A549 (cell line): ENCODE measurements around the gene PIK3R6. TPM values are rescaled to one million over a fixed set of nuclear protein-coding genes. Genes with fewer than 3 reads are reported as not detected.
A peak's percentile ranks its signal among the peaks of the same experiment; 100 is the strongest.

Experiments
- ATAC-seq, 2 experiments: fragments of 200-7000 bp in 1 of 2; fragments of >200 bp in 1 of 2; cut with Nextera tagmentation in 1 of 2; cut with Tn5 transposase in 1 of 2; 3 replicates each; pipeline versions ENCODE4 v1.8.0 to v1.9.1; 2018 to 2020; ENCODE audit warnings: mild to moderate bottlenecking in 1 of 2, moderate library complexity in 1 of 2
- CTCF ChIA-PET: fragments of 300-600 bp; sonication (Branson Sonifier 250); formaldehyde crosslinking; extraction: SDS; loops from one replicate; lab custom pipeline; 2021; ENCODE audit warnings: antibody characterized with exemption, inconsistent platforms; lab: Yijun Ruan, JAX
- POLR2A ChIA-PET: fragments of 350-600 bp; formaldehyde crosslinking; extraction: SDS; loops from one replicate; lab custom pipeline; 2021; ENCODE audit warnings: antibody characterized with exemption, inconsistent platforms; lab: Yijun Ruan, JAX
- DNase-seq, 2 experiments: peaks; one replicate each; pipeline versions ENCODE4 v3.0.0 to v3.0.0-alpha.2; 2011 to 2016; ENCODE audit warnings: low read depth in 1 of 2, low spot score in 1 of 2
- FAIRE-seq: peaks from 2 replicates; lab custom pipeline; 2011; peaks lifted over from hg19 to GRCh38; lab: Jason Lieb, UNC
- H3K27ac ChIP-seq, 2 experiments: fragments of >200 bp; sonication (Bioruptor Twin); formaldehyde crosslinking; 3 replicates each; pipeline ENCODE4 v1.5.1; 2016 to 2017
- H3K4me1 ChIP-seq: fragments of >200 bp; sonication (Bioruptor Twin); formaldehyde crosslinking; 3 replicates; pipeline ENCODE4 v1.6.1; 2016
- H3K4me2 ChIP-seq: fragments of >200 bp; sonication (Bioruptor Twin); formaldehyde crosslinking; 3 replicates; pipeline ENCODE4 v1.6.1; 2016
- H3K4me3 ChIP-seq: fragments of >200 bp; sonication (Bioruptor Twin); formaldehyde crosslinking; 3 replicates; pipeline ENCODE4 v1.5.1; 2016
- H3K9me3 ChIP-seq: fragments of >200 bp; sonication (Bioruptor Twin); formaldehyde crosslinking; 3 replicates; pipeline ENCODE4 v1.6.1; 2016
- CBX2 ChIP-seq: fragments of 200-600 bp; sonication (generic); IDR thresholded peaks from 2 replicates; pipeline ENCODE4 v1.6.1; 2016; ENCODE audit warnings: low read depth, mild to moderate bottlenecking, borderline replicate concordance
- CTCF ChIP-seq: fragments of >200 bp; sonication (Bioruptor Twin); formaldehyde crosslinking; IDR thresholded peaks from 3 replicates; pipeline ENCODE4 v1.5.1; 2016
- E2F6 ChIP-seq: IDR thresholded peaks from 2 replicates; pipeline ENCODE4 v1.6.1; 2012; ENCODE audit warnings: low read depth, borderline replicate concordance
- EHMT2 ChIP-seq: fragments of 200-600 bp; sonication (generic); IDR thresholded peaks from 2 replicates; pipeline ENCODE4 v1.6.1; 2016; ENCODE audit warnings: antibody characterized with exemption, low read depth, mild to moderate bottlenecking, moderate library complexity
- ESRRA ChIP-seq: fragments of 150-350 bp; IDR thresholded peaks from 2 replicates; pipeline ENCODE4 v1.6.1; 2014; ENCODE audit warnings: mild to moderate bottlenecking, low read length, borderline replicate concordance
- JUNB ChIP-seq: fragments of >200 bp; sonication (Bioruptor Twin); formaldehyde crosslinking; IDR thresholded peaks from 2 replicates; pipeline ENCODE4 v1.6.1; 2016
- KDM5A ChIP-seq: fragments of 200-600 bp; sonication (generic); IDR thresholded peaks from 2 replicates; pipeline ENCODE4 v1.6.1; 2016; ENCODE audit warnings: antibody characterized with exemption, mild to moderate bottlenecking
- MAZ ChIP-seq: fragments of 150-350 bp; IDR thresholded peaks from 2 replicates; pipeline ENCODE4 v1.6.1; 2014; ENCODE audit warnings: antibody characterized with exemption, low read depth, low read length, borderline replicate concordance
- MYC ChIP-seq: IDR thresholded peaks from 2 replicates; pipeline ENCODE4 v1.6.1; 2012; ENCODE audit warnings: mild to moderate bottlenecking, inconsistent platforms, low read length, improper control_type of control experiment, borderline replicate concordance
- PHF8 ChIP-seq: fragments of 200-600 bp; sonication (generic); IDR thresholded peaks from 2 replicates; pipeline ENCODE4 v1.6.1; 2016; ENCODE audit warnings: low read depth, mild to moderate bottlenecking, antibody characterized with exemption, moderate library complexity, borderline replicate concordance
- RNF2 ChIP-seq: fragments of 200-600 bp; sonication (generic); IDR thresholded peaks from 2 replicates; pipeline ENCODE4 v1.6.1; 2016; ENCODE audit warnings: low read depth, mild to moderate bottlenecking, antibody characterized with exemption, moderate library complexity, borderline replicate concordance
- ZFP36 ChIP-seq: fragments of 450-650 bp; IDR thresholded peaks from 2 replicates; pipeline ENCODE4 v1.6.1; 2014; ENCODE audit warnings: borderline replicate concordance; ENCODE audit not compliant: partially characterized antibody
- ZNF302 ChIP-seq: fragments of 250-450 bp; sonication (Bioruptor Pico); IDR thresholded peaks from 2 replicates; pipeline ENCODE4 v1.9.0; 2021; ENCODE audit warnings: inconsistent platforms, mild to moderate bottlenecking, moderate library complexity
- ZSCAN20 ChIP-seq: fragments of 250-450 bp; sonication (Bioruptor Pico); IDR thresholded peaks from 2 replicates; pipeline ENCODE4 v1.8.0; 2022; ENCODE audit warnings: mild to moderate bottlenecking, moderate library complexity
- WGBS: methylation state at CpG from one replicate; pipeline ENCODE4 v1.1.6; 2017; ENCODE audit errors: missing lambda C conversion rate; 5-methylcytosine and 5-hydroxymethylcytosine counted together
- polyA plus RNA-seq, 4 experiments: library from polyadenylated mRNA; depleted of rRNA in 3 of 4; stranded (reverse); fragments of >200 nt; fragmentation: RNase III in 1 of 4; extraction: RNeasy Plus Mini Kit Qiagen cat#74134 plus additional on column Dnase treatment in 1 of 4; gene quantifications; 2 replicates in 3 of 4; 3 replicates in 1 of 4; pipeline ENCODE4 v1.2.3, GENCODE V29; 2011 to 2017
- TF ChIP-seq, protein P1 (sequence below): fragments of 150-350 bp; IDR thresholded peaks from 2 replicates; pipeline ENCODE4 v1.6.1; 2014; ENCODE audit warnings: low read depth, mild to moderate bottlenecking, low read length
- TF ChIP-seq, protein P2 (sequence below): fragments of 250-450 bp; sonication (Bioruptor Pico); IDR thresholded peaks from 2 replicates; pipeline ENCODE4 v1.5.0; 2020; ENCODE audit warnings: low read depth, mild to moderate bottlenecking, moderate library complexity
- TF ChIP-seq, protein P3 (sequence below): fragments of >200 bp; sonication (Bioruptor Twin); formaldehyde crosslinking; IDR thresholded peaks from 3 replicates; pipeline ENCODE4 v1.6.1; 2016
- TF ChIP-seq, protein P4 (sequence below): fragments of 250-450 bp; sonication (Bioruptor Pico); IDR thresholded peaks from 2 replicates; pipeline ENCODE4 v1.5.0; 2021; ENCODE audit warnings: mild to moderate bottlenecking, moderate library complexity, borderline replicate concordance

PIK3R6 gene
- polyA plus RNA-seq, 2 of the 4 experiments (the other 2 are of a cell fraction) = not detected

GRCh38 chr17:8818654-8819330 is 48.7 kb downstream of the PIK3R6 start:
- TF ChIP-seq ESRRA (no peak), EHMT2 (no peak), KDM5A (no peak), MAZ (no peak), RNF2 (no peak)
- TF ChIP-seq, protein P1, sequence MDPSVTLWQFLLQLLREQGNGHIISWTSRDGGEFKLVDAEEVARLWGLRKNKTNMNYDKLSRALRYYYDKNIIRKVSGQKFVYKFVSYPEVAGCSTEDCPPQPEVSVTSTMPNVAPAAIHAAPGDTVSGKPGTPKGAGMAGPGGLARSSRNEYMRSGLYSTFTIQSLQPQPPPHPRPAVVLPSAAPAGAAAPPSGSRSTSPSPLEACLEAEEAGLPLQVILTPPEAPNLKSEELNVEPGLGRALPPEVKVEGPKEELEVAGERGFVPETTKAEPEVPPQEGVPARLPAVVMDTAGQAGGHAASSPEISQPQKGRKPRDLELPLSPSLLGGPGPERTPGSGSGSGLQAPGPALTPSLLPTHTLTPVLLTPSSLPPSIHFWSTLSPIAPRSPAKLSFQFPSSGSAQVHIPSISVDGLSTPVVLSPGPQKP = no peak
- TF ChIP-seq, protein P2, sequence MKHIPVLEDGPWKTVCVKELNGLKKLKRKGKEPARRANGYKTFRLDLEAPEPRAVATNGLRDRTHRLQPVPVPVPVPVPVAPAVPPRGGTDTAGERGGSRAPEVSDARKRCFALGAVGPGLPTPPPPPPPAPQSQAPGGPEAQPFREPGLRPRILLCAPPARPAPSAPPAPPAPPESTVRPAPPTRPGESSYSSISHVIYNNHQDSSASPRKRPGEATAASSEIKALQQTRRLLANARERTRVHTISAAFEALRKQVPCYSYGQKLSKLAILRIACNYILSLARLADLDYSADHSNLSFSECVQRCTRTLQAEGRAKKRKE (CRISPR knock-in tag) = no peak
- TF ChIP-seq, all 56 proteins: peak for 0
- no peak overlapping the region for H3K4me2 ChIP-seq
- no peak overlapping the region for H3K27ac ChIP-seq
- H3K9me3 ChIP-seq = peaks cover 7% of the 10 kb centered on the region; the same call in 2 of the 3 replicates
- DNase-seq (no peak), FAIRE-seq (no peak), ATAC-seq (peak; percentile 19 to 36; a peak in 1 of 6 replicates)
- no peak overlapping the region for H3K4me3 ChIP-seq
- ChIA-PET CTCF (interaction anchor here (0.6 to 2.5 kb wide), 2 partner anchors 19 to 34 kb away, joined by 3 to 7 read pairs; no protein-coding TSS in a partner anchor), POLR2A (no interaction called here)
- no peaks in the 10 kb centered on the region for H3K4me1 ChIP-seq
- WGBS = 0% methylated on average over 3 of the region's 3 CpGs

GRCh38 chr17:8818047-8818446 is 49.4 kb downstream of the PIK3R6 start:
- Histone ChIP-seq H3K27ac (no peak overlapping the region), H3K4me3 (no peak overlapping the region), H3K4me1 (no peaks in the 10 kb centered on the region), H3K4me2 (no peak overlapping the region), H3K9me3 (peaks cover 8% of the 10 kb centered on the region; the same call in 2 of the 3 replicates)
- WGBS = 53% methylated on average over 8 of the region's 8 CpGs
- POLR2A ChIA-PET = no interaction called here
- CTCF ChIA-PET = interaction anchor here (2.5 kb wide), 1 partner anchor 33 kb away, joined by 7 read pairs; no protein-coding TSS in a partner anchor
- FAIRE-seq = no peak
- DNase-seq = no peak
- ATAC-seq = no peak
- no peak for TF ChIP-seq CTCF
- TF ChIP-seq ZSCAN20 (CRISPR knock-in tag) = no peak
- TF ChIP-seq, protein P1 = no peak
- TF ChIP-seq MYC = no peak
- no peak for TF ChIP-seq ESRRA
- TF ChIP-seq, protein P3, sequence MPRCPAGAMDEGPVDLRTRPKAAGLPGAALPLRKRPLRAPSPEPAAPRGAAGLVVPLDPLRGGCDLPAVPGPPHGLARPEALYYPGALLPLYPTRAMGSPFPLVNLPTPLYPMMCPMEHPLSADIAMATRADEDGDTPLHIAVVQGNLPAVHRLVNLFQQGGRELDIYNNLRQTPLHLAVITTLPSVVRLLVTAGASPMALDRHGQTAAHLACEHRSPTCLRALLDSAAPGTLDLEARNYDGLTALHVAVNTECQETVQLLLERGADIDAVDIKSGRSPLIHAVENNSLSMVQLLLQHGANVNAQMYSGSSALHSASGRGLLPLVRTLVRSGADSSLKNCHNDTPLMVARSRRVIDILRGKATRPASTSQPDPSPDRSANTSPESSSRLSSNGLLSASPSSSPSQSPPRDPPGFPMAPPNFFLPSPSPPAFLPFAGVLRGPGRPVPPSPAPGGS = no peak
- no peak for TF ChIP-seq ZNF302 (CRISPR knock-in tag)
- no peak for TF ChIP-seq PHF8
- TF ChIP-seq RNF2 = no peak
- TF ChIP-seq ZFP36 = no peak
- TF ChIP-seq E2F6 = no peak
- TF ChIP-seq, protein P4, sequence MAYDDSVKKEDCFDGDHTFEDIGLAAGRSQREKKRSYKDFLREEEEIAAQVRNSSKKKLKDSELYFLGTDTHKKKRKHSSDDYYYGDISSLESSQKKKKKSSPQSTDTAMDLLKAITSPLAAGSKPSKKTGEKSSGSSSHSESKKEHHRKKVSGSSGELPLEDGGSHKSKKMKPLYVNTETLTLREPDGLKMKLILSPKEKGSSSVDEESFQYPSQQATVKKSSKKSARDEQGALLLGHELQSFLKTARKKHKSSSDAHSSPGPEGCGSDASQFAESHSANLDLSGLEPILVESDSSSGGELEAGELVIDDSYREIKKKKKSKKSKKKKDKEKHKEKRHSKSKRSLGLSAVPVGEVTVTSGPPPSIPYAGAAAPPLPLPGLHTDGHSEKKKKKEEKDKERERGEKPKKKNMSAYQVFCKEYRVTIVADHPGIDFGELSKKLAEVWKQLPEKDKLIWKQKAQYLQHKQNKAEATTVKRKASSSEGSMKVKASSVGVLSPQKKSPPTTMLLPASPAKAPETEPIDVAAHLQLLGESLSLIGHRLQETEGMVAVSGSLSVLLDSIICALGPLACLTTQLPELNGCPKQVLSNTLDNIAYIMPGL (CRISPR knock-in tag) = no peak
- no peak for TF ChIP-seq JUNB
- TF ChIP-seq CBX2 = no peak
- no peak for TF ChIP-seq KDM5A
- no peak for TF ChIP-seq MAZ
